Measurements from ENCODE around the gene LCP2. TPM values are rescaled to one million over a fixed set of nuclear protein-coding genes. Genes with fewer than 3 reads are reported as not detected.

The LCP2 gene
- total and polyA plus RNA-seq, 2 donors (not counting 3 experiments of a cell fraction or from before 2014, with no cell fraction given): not detected

DNA sequence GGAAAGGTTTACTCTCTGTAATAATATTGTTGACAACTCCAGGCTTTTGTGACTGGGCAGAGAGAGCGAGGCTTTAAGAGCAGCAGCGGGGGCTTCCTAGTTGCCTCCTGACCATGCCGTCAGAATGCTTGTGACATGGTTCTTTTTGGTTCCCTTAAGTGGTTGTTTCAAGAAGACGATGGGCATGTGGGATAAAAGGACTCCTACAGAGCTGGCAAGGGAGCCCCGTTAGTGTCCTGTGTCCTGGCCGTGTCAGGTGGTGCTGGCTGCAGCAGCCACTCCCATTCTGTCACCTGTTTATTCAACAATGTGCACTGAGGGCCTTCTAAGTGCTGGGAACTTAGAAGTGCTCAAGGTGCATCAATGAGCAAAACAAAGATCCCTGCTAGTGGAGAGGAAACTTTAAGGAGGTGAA is 19.7 kb downstream of the LCP2 start:
- Histone ChIP-seq H3K4me2 (ENCODE audit: insufficient read depth, low read length) (no peak overlapping the region), H4K20me1 (replicated peaks; ENCODE audit: control insufficient read depth, extremely low read depth, insufficient read depth, low read length) (no peaks in the 10 kb centered on the region), H3K9me1 (replicated peaks; ENCODE audit: control insufficient read depth, extremely low read depth, insufficient read depth, low read length) (no peaks in the 10 kb centered on the region), H3K27me3 (ENCODE audit: control insufficient read depth in 2 of 2, insufficient read depth in 2 of 2, low read length in 2 of 2) (peaks cover 0 to 2% of the 10 kb centered on the region in 2 experiments), H3K79me2 (ENCODE audit: control insufficient read depth, insufficient read depth, low read length) (no peaks in the 10 kb centered on the region), H3K9ac (replicated peaks; ENCODE audit: extremely low read depth, insufficient read depth, low read length) (no peak overlapping the region), H3K4me3 (replicated peaks in 1 of 3; ENCODE audit: insufficient read depth in 1 of 3, low read depth in 1 of 3, low read length in 3 of 3) (no peak overlapping the region), H2AFZ (ENCODE audit: low read depth, low read length) (no peak overlapping the region), H3K9me3 (replicated peaks; ENCODE audit: control insufficient read depth, insufficient read depth, low read length) (no peaks in the 10 kb centered on the region), H3K27ac (ENCODE audit: insufficient read depth, low read depth, low read length) (no peak overlapping the region), H3K4me1 (ENCODE audit: control insufficient read depth, extremely low read depth, insufficient read depth, low read length) (peaks cover 4% of the 10 kb centered on the region), H3K36me3 (ENCODE audit: control insufficient read depth in 2 of 2, extremely low read depth in 1 of 2, insufficient read depth in 2 of 2, low read length in 2 of 2) (no peaks in the 10 kb centered on the region)
- ChIA-PET CTCF (interaction anchor here (1.1 to 2.0 kb wide), 2 partner anchors 12 to 356 kb away, joined by 3 to 9 read pairs; no protein-coding TSS in a partner anchor), POLR2A (no interaction called here)
- intact Hi-C loops (cut with micrococcal nuclease) (no loop called here), dilution Hi-C loops (cut with MboI; ENCODE audit: extremely low pct_ligation_motif_present, low sequenced_read_pairs) (no loop called here)
- TF ChIP-seq, protein P1, sequence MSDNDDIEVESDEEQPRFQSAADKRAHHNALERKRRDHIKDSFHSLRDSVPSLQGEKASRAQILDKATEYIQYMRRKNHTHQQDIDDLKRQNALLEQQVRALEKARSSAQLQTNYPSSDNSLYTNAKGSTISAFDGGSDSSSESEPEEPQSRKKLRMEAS (IDR thresholded peaks at IDR 0.05; ENCODE audit: insufficient read depth, insufficient read length): no peak
- TF ChIP-seq POLR2A (IDR thresholded peaks at IDR 0.05; ENCODE audit: low read depth, low read length) (no peak), GATA2 (IDR thresholded peaks at IDR 0.05; ENCODE audit: insufficient read depth, insufficient read length, low read depth, low read length) (no peak), JUN (IDR thresholded peaks at IDR 0.05; ENCODE audit: borderline replicate concordance, insufficient read depth, insufficient read length, low read depth) (no peak), FOS (IDR thresholded peaks at IDR 0.05; ENCODE audit: borderline replicate concordance, insufficient read depth, low read length) (no peak), MYC (IDR thresholded peaks at IDR 0.05; ENCODE audit: low read depth, low read length) (no peak), POLR2AphosphoS5 (IDR thresholded peaks at IDR 0.05; ENCODE audit: insufficient read depth, low read depth, low read length) (no peak), EZH2 (IDR thresholded peaks at IDR 0.05; ENCODE audit: borderline replicate concordance, low read depth, low read length, severe bottlenecking) (no peak)
- TF ChIP-seq, protein P2, sequence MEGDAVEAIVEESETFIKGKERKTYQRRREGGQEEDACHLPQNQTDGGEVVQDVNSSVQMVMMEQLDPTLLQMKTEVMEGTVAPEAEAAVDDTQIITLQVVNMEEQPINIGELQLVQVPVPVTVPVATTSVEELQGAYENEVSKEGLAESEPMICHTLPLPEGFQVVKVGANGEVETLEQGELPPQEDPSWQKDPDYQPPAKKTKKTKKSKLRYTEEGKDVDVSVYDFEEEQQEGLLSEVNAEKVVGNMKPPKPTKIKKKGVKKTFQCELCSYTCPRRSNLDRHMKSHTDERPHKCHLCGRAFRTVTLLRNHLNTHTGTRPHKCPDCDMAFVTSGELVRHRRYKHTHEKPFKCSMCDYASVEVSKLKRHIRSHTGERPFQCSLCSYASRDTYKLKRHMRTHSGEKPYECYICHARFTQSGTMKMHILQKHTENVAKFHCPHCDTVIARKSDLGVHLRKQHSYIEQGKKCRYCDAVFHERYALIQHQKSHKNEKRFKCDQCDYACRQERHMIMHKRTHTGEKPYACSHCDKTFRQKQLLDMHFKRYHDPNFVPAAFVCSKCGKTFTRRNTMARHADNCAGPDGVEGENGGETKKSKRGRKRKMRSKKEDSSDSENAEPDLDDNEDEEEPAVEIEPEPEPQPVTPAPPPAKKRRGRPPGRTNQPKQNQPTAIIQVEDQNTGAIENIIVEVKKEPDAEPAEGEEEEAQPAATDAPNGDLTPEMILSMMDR (IDR thresholded peaks at IDR 0.05; ENCODE audit: extremely low read depth in 1 of 2, insufficient read depth in 1 of 2, low read depth in 1 of 2, low read length in 2 of 2): no peak
- no peak for DNase-seq (ENCODE audit: low read depth, low spot score)
- no TSS peak for BruUV-seq (replicated peaks)
- FAIRE-seq: no peak

Data from endothelial cell of umbilical vein (primary cell).